Measurements from ENCODE around the gene ITPK1.

ITPK1 gene

GRCh38 chr14:92951261-92951660 is 164.5 kb downstream of the ITPK1 start:
- Histone ChIP-seq H3K9me3 (ENCODE audit: control insufficient read depth, insufficient read depth, low read depth, low read length) (no peaks in the 10 kb centered on the region), H3K36me3 (ENCODE audit: control insufficient read depth in 2 of 2, insufficient read depth in 1 of 2, low read length in 2 of 2) (peaks cover 4 to 26% of the 10 kb centered on the region in 2 experiments; a peak in 2 of 3 replicates), H3K4me3 (ENCODE audit: low read depth, low read length) (no peak overlapping the region), H3K27ac (ENCODE audit: extremely low read depth, low read depth, low read length) (no peak overlapping the region), H3K4me1 (ENCODE audit: control insufficient read depth, insufficient read depth, low read length) (no peaks in the 10 kb centered on the region)
- ChIA-PET CTCF (interaction anchor here (0.7 to 2.1 kb wide), 8 partner anchors 70 to 1391 kb away, joined by 3 to 19 read pairs (median 6); partner anchors contain the start of genes GON7, ITPK1 and UBR7), POLR2A (interaction anchor here (1.1 kb wide), 1 partner anchor 188 kb away, joined by 3 read pairs; no protein-coding TSS in a partner anchor)
- TF ChIP-seq ZNF621 (tag by site-specific recombination; IDR thresholded peaks at IDR 0.05) = no peak
- no peak for TF ChIP-seq ZNF513 (tag by site-specific recombination; IDR thresholded peaks at IDR 0.05)

- no peak overlapping the region for H3K4me3 ChIP-seq (ENCODE audit: low read depth, low read length)
- H3K27ac ChIP-seq (ENCODE audit: extremely low read depth, low read depth, low read length) = no peak overlapping the region
- POLR2A ChIA-PET = no interaction called here
Measured at GRCh38 chr14:92950773-92951172, 165.0 kb downstream of the ITPK1 start.

DNA sequence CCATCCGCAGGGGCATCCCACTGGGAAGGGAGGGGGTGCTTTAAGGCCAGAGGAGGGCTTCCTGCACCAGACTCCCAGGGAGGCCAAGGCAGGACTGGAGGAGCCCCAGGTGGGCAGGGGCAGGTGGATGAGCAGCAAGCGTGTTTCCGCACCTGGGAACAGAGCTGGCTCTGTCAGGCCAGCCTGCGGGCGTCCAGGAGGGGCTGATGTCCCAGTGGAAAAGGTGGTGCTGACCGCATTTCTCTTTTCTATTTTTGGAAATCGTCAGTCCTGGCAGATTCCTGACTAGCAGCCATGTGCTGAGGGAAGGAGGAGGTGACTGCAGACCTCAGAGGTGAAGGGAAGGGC is 165.6 kb downstream of the ITPK1 start:
- H3K36me3 ChIP-seq (ENCODE audit: control insufficient read depth in 2 of 2, insufficient read depth in 1 of 2, low read length in 2 of 2) = peaks cover 0 to 30% of the 10 kb centered on the region in 2 experiments; a peak in 2 of 3 replicates
- no peaks in the 10 kb centered on the region for H3K4me1 ChIP-seq (ENCODE audit: control insufficient read depth, insufficient read depth, low read length)
- no peaks in the 10 kb centered on the region for H3K9me3 ChIP-seq (ENCODE audit: control insufficient read depth, insufficient read depth, low read depth, low read length)
- no peak overlapping the region for H3K27ac ChIP-seq (ENCODE audit: extremely low read depth, low read depth, low read length)
- ChIA-PET POLR2A (no interaction called here), CTCF (interaction anchor here (0.6 to 1.0 kb wide), 2 partner anchors 60 to 189 kb away, joined by 3 to 5 read pairs; no protein-coding TSS in a partner anchor)
- no peak overlapping the region for H3K4me3 ChIP-seq (ENCODE audit: low read depth, low read length)
- TF ChIP-seq ZNF169 (tag by site-specific recombination; IDR thresholded peaks at IDR 0.05) (no peak), HOXD13 (CRISPR knock-in tag; IDR thresholded peaks at IDR 0.05; ENCODE audit: borderline replicate concordance) (no peak), ZSCAN16 (tag by site-specific recombination; IDR thresholded peaks at IDR 0.05) (no peak), ZNF654 (tag by site-specific recombination; IDR thresholded peaks at IDR 0.05; ENCODE audit: low read depth) (no peak), ZNF785 (tag by site-specific recombination; IDR thresholded peaks at IDR 0.05) (no peak), HOXA7 (CRISPR knock-in tag; IDR thresholded peaks at IDR 0.05; ENCODE audit: borderline replicate concordance) (no peak), ZXDB (tag by site-specific recombination; IDR thresholded peaks at IDR 0.05) (no peak), ZNF214 (tag by site-specific recombination; IDR thresholded peaks at IDR 0.05; ENCODE audit: borderline replicate concordance) (no peak), ZNF473 (tag by site-specific recombination; IDR thresholded peaks at IDR 0.05) (no peak), KLF9 (tag by site-specific recombination; IDR thresholded peaks at IDR 0.05; ENCODE audit: low read depth) (no peak), ZNF843 (tag by site-specific recombination; IDR thresholded peaks at IDR 0.05) (no peak), ZBTB20 (tag by site-specific recombination; IDR thresholded peaks at IDR 0.05) (no peak)
- TF ChIP-seq, protein P1, sequence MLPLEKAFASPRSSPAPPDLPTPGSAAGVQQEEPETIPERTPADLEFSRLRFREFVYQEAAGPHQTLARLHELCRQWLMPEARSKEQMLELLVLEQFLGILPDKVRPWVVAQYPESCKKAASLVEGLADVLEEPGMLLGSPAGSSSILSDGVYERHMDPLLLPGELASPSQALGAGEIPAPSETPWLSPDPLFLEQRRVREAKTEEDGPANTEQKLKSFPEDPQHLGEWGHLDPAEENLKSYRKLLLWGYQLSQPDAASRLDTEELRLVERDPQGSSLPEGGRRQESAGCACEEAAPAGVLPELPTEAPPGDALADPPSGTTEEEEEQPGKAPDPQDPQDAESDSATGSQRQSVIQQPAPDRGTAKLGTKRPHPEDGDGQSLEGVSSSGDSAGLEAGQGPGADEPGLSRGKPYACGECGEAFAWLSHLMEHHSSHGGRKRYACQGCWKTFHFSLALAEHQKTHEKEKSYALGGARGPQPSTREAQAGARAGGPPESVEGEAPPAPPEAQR (tag by site-specific recombination; IDR thresholded peaks at IDR 0.05) = no peak
- TF ChIP-seq, protein P2, sequence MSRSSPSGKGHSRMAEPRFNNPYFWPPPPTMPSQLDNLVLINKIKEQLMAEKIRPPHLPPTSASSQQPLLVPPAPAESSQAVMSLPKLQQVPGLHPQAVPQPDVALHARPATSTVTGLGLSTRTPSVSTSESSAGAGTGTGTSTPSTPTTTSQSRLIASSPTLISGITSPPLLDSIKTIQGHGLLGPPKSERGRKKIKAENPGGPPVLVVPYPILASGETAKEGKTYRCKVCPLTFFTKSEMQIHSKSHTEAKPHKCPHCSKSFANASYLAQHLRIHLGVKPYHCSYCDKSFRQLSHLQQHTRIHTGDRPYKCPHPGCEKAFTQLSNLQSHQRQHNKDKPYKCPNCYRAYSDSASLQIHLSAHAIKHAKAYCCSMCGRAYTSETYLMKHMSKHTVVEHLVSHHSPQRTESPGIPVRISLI (tag by site-specific recombination; IDR thresholded peaks at IDR 0.05) = no peak

More at GRCh38 chr14:92950773-92951172, 165.0 kb downstream of the ITPK1 start:
- Histone ChIP-seq H3K4me1 (ENCODE audit: control insufficient read depth, insufficient read depth, low read length) (no peaks in the 10 kb centered on the region), H3K36me3 (ENCODE audit: control insufficient read depth in 2 of 2, insufficient read depth in 1 of 2, low read length in 2 of 2) (peaks cover 0 to 30% of the 10 kb centered on the region in 2 experiments; a peak in 2 of 3 replicates), H3K9me3 (ENCODE audit: control insufficient read depth, insufficient read depth, low read depth, low read length) (no peaks in the 10 kb centered on the region)
- TF ChIP-seq ZNF426 (tag by site-specific recombination; IDR thresholded peaks at IDR 0.05) (no peak), ZNF302 (tag by site-specific recombination; IDR thresholded peaks at IDR 0.05; ENCODE audit: low read depth) (no peak), ZNF324 (tag by site-specific recombination; IDR thresholded peaks at IDR 0.05) (no peak), ZNF621 (tag by site-specific recombination; IDR thresholded peaks at IDR 0.05) (no peak), ZNF521 (tag by site-specific recombination; IDR thresholded peaks at IDR 0.05) (no peak), YY1 (tag by site-specific recombination; IDR thresholded peaks at IDR 0.05) (no peak), KLF9 (tag by site-specific recombination; IDR thresholded peaks at IDR 0.05; ENCODE audit: low read depth) (no peak), BCL6B (tag by site-specific recombination; IDR thresholded peaks at IDR 0.05) (no peak), ZNF658 (tag by site-specific recombination; IDR thresholded peaks at IDR 0.05) (no peak), ZNF10 (tag by site-specific recombination; IDR thresholded peaks at IDR 0.05) (no peak), ZNF571 (tag by site-specific recombination; IDR thresholded peaks at IDR 0.05) (no peak), ZNF626 (tag by site-specific recombination; IDR thresholded peaks at IDR 0.05) (no peak), ZNF335 (tag by site-specific recombination; conservative IDR thresholded peaks at IDR 0.05) (no peak)
- TF ChIP-seq, protein P3, sequence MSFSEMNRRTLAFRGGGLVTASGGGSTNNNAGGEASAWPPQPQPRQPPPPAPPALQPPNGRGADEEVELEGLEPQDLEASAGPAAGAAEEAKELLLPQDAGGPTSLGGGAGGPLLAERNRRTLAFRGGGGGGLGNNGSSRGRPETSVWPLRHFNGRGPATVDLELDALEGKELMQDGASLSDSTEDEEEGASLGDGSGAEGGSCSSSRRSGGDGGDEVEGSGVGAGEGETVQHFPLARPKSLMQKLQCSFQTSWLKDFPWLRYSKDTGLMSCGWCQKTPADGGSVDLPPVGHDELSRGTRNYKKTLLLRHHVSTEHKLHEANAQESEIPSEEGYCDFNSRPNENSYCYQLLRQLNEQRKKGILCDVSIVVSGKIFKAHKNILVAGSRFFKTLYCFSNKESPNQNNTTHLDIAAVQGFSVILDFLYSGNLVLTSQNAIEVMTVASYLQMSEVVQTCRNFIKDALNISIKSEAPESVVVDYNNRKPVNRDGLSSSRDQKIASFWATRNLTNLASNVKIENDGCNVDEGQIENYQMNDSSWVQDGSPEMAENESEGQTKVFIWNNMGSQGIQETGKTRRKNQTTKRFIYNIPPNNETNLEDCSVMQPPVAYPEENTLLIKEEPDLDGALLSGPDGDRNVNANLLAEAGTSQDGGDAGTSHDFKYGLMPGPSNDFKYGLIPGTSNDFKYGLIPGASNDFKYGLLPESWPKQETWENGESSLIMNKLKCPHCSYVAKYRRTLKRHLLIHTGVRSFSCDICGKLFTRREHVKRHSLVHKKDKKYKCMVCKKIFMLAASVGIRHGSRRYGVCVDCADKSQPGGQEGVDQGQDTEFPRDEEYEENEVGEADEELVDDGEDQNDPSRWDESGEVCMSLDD (tag by site-specific recombination; IDR thresholded peaks at IDR 0.05) = no peak
- CTCF ChIA-PET = interaction anchor here (0.6 kb wide), 1 partner anchor 60 kb away, joined by 3 read pairs; no protein-coding TSS in a partner anchor
